D721Med (cell line): ENCODE results near the gene SIRT3.
"Not testable (repeated sequence)": the region's sequence is repeated elsewhere in the genome, so short reads cannot be mapped to it uniquely, and the experiment has no call there.

Experiments used
- DNase-seq: peaks from one replicate; pipeline ENCODE4 v3.0.0; 2011; ENCODE audit warnings: low spot score; ENCODE audit not compliant: insufficient read length
- FAIRE-seq: peaks from 2 replicates; lab custom pipeline; 2011; peaks lifted over from hg19 to GRCh38; lab: Jason Lieb, UNC
- CTCF ChIP-seq: IDR thresholded peaks from 2 replicates; pipeline ENCODE4 v1.5.1; 2012; ENCODE audit warnings: mild to moderate bottlenecking, control low read depth; ENCODE audit not compliant: insufficient read depth; ENCODE audit errors: missing control alignments

SIRT3 gene

GRCh38 chr11:250274-250673 is 14.1 kb upstream of the SIRT3 start:
- DNase-seq (no peak), FAIRE-seq (no peak)
- no peak for TF ChIP-seq CTCF

DNA sequence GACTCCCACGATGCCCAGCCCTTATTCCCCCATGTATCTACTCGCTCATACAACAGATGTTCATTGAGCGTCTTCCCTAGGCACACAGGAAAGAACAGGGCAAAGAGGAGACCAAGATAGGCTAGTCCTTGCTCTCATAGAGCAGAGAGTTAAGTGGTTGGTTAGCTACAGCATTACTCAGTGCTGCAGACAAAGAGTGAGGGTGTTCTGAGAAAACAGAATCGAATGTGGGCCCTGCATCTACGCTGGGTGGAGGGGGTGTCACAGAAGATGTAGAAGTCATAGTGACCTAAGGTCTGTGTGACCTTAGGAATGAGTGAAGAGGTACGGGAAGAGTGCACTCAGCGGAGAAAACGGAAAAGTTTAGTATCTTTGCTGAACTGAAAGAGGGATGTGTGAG is 12.9 kb upstream of the SIRT3 start:
- TF ChIP-seq CTCF, result no peak
- no peak for FAIRE-seq
- DNase-seq, result no peak

- no peak for FAIRE-seq
- TF ChIP-seq CTCF, result no peak
- DNase-seq, result no peak
Observed at GRCh38 chr11:244376-244775, 8.2 kb upstream of the SIRT3 start.

DNA sequence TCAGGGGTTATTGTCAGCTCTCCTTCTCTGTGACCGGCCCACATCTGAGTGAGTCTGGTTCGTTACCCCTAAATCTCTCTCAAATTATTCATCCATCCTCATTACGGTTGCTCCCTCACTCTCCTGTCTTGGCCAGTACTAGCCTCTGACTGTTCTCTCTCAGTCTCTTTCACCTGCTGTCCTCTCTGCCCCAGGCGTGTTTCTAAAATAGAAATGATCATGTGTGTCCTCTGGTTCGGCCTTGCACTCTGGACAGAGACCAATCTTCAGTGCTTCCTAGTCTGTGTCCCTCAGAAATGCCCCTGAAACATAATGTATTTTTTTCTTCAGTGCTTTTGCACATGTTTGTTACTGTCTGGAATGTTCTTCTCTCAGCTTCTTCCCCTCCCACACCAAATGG is 5.5 kb upstream of the SIRT3 start:
- TF ChIP-seq CTCF, result no peak
- FAIRE-seq, result no peak
- no peak for DNase-seq

DNA sequence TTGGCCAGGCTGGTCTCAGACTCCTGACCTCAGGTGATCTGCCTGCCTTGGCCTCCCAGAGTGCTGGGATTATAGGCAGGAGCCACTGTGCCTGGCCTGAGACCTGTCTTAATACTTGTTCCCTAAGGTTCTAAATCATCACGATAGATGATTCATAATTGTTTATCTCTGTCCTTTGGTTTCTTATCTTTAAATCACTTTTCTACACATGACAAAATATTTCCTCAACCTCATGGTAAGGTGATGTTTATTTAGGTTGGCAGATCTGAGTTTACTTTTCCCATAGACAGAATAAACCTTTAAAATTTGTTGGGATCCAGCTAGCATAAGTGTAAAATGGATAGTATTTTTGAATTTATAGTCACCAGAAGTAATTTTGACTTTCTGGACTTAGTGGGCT is 4.2 kb upstream of the SIRT3 start:
- FAIRE-seq (no peak), DNase-seq (no peak)
- no peak for TF ChIP-seq CTCF

GRCh38 chr11:238346-238745 is 2.2 kb upstream of the SIRT3 start:
- not testable (repeated sequence) for DNase-seq, FAIRE-seq

DNA sequence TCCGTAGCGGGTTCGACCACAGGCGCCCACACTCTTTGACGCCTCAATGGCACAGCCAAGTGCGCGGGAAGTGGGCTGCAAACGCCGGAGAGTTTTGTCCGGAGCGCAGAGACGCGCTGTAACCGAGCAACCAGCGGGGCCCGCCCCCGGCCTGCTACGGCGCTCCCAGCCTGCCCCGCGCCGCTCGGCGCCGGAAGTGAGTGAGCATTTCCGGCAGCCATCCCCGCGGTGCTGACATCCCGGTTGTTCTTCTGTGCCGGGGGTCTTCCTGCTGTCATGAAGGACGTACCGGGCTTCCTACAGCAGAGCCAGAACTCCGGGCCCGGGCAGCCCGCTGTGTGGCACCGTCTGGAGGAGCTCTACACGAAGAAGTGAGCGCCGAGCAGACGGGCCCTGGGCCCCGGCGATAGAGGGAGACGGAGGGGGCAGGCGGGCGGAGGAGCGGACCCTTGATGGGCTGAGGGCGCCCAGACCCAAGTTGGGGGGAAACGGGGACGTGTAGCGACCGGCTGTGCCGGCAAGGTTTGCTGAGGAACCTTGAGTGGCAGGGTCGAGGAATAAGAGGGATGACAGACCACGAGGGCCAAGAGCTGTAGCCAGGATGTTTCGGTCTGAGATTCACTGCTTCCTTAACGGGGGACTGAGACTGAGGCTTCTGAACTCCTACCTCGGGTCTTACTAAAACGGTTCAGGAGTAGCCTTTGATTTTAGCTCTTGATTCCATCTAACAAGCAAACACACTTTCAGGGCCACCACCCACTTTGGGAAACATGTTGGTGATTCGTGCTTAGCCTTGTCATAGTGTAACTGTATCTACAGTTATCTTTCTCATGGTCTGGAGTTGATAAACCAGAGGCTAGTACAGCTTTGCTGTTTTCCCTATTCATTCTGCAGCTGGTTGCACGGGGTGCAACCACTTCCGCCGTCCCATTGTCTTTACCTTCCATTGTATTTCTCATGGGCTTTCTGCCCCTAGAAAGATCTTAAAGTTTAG is 929 bp upstream of the SIRT3 start, which contains the start of gene PSMD13:
TSS of gene PSMD13 (plus strand) at position 203 of the 994 bp plus-strand sequence. CDS start at position 277, 74 bp downstream.
- peak; percentile 37 for DNase-seq
- TF ChIP-seq CTCF, result no peak
- FAIRE-seq, result no peak
